Ascending aorta (tissue), 2 donors: Measurements from ENCODE around the gene TBC1D10A. TPM values are rescaled to one million over a fixed set of nuclear protein-coding genes. Genes with fewer than 3 reads are reported as not detected.

ENCODE experiments used
- DNase-seq, 2 donors: peaks; one replicate each; pipeline ENCODE4 v3.0.0-alpha.2; 2019; ENCODE audit warnings: low spot score in 2 of 2
- H3K27ac ChIP-seq, 2 donors: fragments of 200-600 bp; sonication (generic); one replicate each; pipeline ENCODE4 v1.5.1; 2016 to 2017; ENCODE audit warnings: mild to moderate bottlenecking in 1 of 2
- H3K27me3 ChIP-seq: fragments of 200-600 bp; sonication (generic); one replicate; pipeline ENCODE4 v1.5.1; 2017
- H3K36me3 ChIP-seq, 2 donors: fragments of 200-600 bp; sonication (generic); one replicate each; pipeline ENCODE4 v1.5.1; 2016
- H3K4me1 ChIP-seq, 2 donors: fragments of 200-600 bp; sonication (generic); one replicate each; pipeline ENCODE4 v1.5.1; 2016 to 2017; ENCODE audit warnings: mild to moderate bottlenecking in 1 of 2
- H3K4me3 ChIP-seq, 2 donors: fragments of 200-600 bp; sonication (generic); one replicate each; pipeline ENCODE4 v1.5.1; 2016 to 2017; ENCODE audit warnings: mild to moderate bottlenecking in 1 of 2
- H3K9me3 ChIP-seq, 2 donors: fragments of 200-600 bp; sonication (generic); one replicate each; pipeline ENCODE4 v1.5.1; 2016
- intact Hi-C: fragments of 100-400 bp; cut with DNase I; formaldehyde crosslinking; loops from one replicate; pipeline ENCODE4 v1.15.1; 2023
- total RNA-seq: library from RNA; depleted of rRNA; stranded (reverse); fragments of >200 nt; gene quantifications from one replicate; pipeline ENCODE4 v1.1.0, GENCODE V29; 2016
- TF ChIP-seq, protein P1 (sequence below), 3 experiments: fragments of 200-600 bp in 2 of 3; fragments of 450-650 bp in 1 of 3; sonication (generic) in 2 of 3; IDR thresholded peaks; one replicate each; pipeline ENCODE4 v1.5.1; 2016 to 2019; ENCODE audit warnings: antibody characterized with exemption in 3 of 3, mild to moderate bottlenecking in 1 of 3, moderate library complexity in 1 of 3

TBC1D10A gene
- total RNA-seq, 1 donor from 2014 or later: 107 TPM

DNA sequence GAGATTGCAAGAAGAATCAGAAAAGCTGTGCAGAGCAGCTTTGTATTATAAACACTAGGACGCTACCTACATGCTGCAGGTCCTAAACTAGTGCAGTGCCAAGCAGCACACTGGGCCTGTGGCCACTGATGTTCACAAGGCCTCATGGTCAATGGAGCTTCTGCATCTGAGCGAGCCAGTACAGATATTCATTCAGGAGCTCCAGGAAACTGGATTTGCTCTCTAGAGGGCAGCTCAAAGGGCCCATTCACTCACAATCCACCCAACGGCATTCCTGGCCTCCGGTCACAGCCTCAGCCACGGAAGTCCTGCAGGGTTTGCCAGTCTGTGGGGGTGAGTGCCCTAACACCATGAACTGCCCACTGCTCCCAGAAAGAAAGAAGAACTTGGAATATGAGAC is 5.8 kb upstream of the TBC1D10A start:
- TF ChIP-seq, protein P1, sequence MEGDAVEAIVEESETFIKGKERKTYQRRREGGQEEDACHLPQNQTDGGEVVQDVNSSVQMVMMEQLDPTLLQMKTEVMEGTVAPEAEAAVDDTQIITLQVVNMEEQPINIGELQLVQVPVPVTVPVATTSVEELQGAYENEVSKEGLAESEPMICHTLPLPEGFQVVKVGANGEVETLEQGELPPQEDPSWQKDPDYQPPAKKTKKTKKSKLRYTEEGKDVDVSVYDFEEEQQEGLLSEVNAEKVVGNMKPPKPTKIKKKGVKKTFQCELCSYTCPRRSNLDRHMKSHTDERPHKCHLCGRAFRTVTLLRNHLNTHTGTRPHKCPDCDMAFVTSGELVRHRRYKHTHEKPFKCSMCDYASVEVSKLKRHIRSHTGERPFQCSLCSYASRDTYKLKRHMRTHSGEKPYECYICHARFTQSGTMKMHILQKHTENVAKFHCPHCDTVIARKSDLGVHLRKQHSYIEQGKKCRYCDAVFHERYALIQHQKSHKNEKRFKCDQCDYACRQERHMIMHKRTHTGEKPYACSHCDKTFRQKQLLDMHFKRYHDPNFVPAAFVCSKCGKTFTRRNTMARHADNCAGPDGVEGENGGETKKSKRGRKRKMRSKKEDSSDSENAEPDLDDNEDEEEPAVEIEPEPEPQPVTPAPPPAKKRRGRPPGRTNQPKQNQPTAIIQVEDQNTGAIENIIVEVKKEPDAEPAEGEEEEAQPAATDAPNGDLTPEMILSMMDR (IDR thresholded peaks at IDR 0.05): no peak
- H3K36me3 ChIP-seq: peaks cover 47 to 66% of the 10 kb centered on the region in 2 donors
- no peak overlapping the region for H3K27ac ChIP-seq
- no peaks in the 10 kb centered on the region for H3K9me3 ChIP-seq
- H3K4me3 ChIP-seq: no peak overlapping the region
- no peaks in the 10 kb centered on the region for H3K27me3 ChIP-seq
- no peaks in the 10 kb centered on the region for H3K4me1 ChIP-seq
- intact Hi-C loops: no loop called here
- no peak for DNase-seq

DNA sequence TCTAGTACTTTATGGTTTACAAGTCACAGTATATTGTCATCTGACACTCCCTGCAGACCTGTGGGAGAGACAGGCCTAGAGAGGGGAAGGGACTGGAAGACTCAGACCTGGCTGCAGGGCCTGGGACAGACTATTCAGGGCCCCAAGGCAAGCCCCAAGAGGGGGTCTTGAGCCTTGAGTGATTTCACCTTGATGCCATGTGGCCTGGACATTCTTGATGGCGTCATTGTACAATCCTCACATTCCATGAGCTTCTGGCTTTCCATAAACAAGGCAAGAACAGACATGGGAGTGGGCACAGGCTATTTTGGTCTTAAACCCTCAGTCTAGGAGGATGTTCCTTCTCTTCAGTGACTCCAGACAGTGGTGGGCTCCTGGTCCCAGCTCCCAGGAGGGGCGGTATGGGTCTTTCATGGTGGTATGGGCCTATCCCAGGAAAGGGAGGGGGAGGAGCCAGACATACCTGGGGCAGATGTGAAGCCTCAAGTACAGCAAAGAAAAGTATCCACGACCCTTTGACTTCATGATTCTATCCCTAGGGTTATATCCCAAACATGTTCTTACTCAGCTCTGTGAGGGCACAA is 1.8 kb upstream of the TBC1D10A start:
- intact Hi-C loops: loop anchor here (2.0 to 5.0 kb wide), 2 partner anchors 58 to 726 kb away; partner anchors contain the start of genes NF2 and RNF215
- TF ChIP-seq, protein P1 (IDR thresholded peaks at IDR 0.05): no peak
- peak overlapping the region in 1 of 2 donors; percentile 28 for H3K27ac ChIP-seq
- H3K27me3 ChIP-seq: no peaks in the 10 kb centered on the region
- no peaks in the 10 kb centered on the region for H3K9me3 ChIP-seq
- H3K4me3 ChIP-seq: no peak overlapping the region
- peaks cover 4 to 26% of the 10 kb centered on the region in 2 donors for H3K4me1 ChIP-seq
- no peak for DNase-seq
- H3K36me3 ChIP-seq: peaks cover 9 to 26% of the 10 kb centered on the region in 2 donors

DNA sequence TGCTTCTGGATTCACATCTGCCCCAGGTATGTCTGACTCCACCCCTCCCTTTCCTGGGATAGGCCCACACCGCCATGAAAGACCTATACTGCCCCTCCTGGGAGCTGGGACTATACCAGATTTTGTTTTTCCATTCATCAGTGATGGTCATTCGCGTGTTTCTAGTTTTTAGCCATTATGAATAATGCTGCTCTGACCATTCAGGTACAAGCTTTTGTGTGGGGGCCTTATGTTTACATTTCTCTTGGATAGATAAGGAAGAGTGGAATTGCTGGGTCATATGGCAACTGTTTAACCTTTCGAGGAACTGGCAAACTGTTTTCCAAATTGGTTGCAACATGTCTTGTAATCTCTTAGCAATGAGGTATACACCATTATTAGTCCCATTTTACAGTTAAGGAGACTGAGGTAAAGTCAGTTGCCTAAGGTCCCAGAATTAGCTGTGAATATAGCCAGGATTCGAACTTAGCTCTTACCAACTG is 1.2 kb upstream of the TBC1D10A start:
- no peaks in the 10 kb centered on the region for H3K27me3 ChIP-seq
- H3K4me1 ChIP-seq: peaks cover 10 to 32% of the 10 kb centered on the region in 2 donors
- peaks cover 7 to 23% of the 10 kb centered on the region in 2 donors for H3K36me3 ChIP-seq
- peak overlapping the region in 1 of 2 donors; percentile 79 for H3K27ac ChIP-seq
- intact Hi-C loops: loop anchor here (1.0 to 5.0 kb wide), 3 partner anchors 28 to 726 kb away; partner anchors contain the start of genes NF2, RNF215 and SF3A1
- DNase-seq: no peak
- H3K9me3 ChIP-seq: no peaks in the 10 kb centered on the region
- no peak overlapping the region for H3K4me3 ChIP-seq
- TF ChIP-seq, protein P1 (IDR thresholded peaks at IDR 0.05): no peak

DNA sequence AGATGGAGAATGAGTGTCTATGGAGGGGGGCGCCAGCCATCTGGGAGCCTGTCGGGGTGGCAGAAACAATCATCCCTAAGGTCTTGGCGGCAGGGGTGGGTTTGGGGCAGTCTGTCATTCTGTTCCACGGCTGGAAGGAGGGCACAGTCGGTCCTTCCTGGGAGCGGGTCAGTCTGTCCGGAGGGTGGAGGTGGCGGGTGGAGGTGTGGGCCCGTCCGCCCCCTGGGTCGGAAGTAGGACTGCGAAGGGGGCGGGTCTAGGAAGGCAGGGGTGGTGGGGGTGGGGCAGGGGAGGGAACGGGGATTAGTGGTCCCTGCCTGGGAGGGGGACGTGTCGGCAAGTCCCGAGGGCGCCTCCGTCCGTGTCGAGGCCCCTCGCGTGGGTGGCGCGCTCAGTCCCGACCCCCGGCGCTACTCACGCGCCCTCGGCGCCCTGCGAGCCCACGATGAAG is 461 bp downstream of the TBC1D10A start:
- Histone ChIP-seq H3K4me1 (peaks cover 12 to 43% of the 10 kb centered on the region in 2 donors), H3K27me3 (no peaks in the 10 kb centered on the region), H3K36me3 (peaks cover 0 to 13% of the 10 kb centered on the region in 2 donors), H3K27ac (peak overlapping the region; percentile 94 to 95), H3K9me3 (no peaks in the 10 kb centered on the region), H3K4me3 (peak overlapping the region; percentile 95 to 100)
- intact Hi-C loops: loop anchor here (1.0 to 5.0 kb wide), 3 partner anchors 22 to 724 kb away; partner anchors contain the start of gene NF2
- DNase-seq: peak in 1 of 2 donors; percentile 72
- TF ChIP-seq, protein P1 (IDR thresholded peaks at IDR 0.05): no peak

DNA sequence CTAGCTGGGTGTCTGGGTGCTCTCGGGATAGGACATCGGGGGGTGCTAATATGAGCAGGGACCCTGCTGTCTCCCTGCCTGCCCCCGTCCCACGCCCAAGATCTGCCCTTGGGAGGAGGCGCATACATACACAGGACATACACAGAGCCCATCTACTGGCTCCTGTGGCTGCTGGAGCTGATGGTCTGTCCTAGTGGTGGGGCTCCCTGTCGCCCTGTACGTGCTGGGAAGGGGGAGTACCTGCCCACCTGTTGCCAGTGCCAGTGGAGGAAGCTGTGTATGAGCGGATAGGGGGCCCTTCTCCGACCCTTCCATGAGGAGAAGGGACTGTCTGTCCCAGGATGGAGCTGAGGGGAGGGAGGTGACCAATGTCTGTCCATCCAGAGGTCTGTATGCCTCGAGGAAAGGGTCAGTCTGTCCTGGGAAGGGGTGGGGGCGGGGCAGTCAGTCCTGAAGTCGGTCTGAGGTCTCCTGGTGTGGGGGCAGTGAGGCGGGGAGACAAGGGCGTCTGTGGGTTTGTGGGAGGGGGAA is 952 bp downstream of the TBC1D10A start:
- H3K4me1 ChIP-seq: peaks cover 17 to 48% of the 10 kb centered on the region in 2 donors
- intact Hi-C loops: loop anchor here (1.0 to 5.0 kb wide), 4 partner anchors 15 to 723 kb away; partner anchors contain the start of gene NF2
- no peak for DNase-seq
- H3K4me3 ChIP-seq: peak overlapping the region; percentile 95 to 100
- H3K27ac ChIP-seq: peak overlapping the region; percentile 94 to 95
- H3K36me3 ChIP-seq: peaks cover 0 to 11% of the 10 kb centered on the region in 2 donors
- H3K27me3 ChIP-seq: no peaks in the 10 kb centered on the region
- no peaks in the 10 kb centered on the region for H3K9me3 ChIP-seq
- TF ChIP-seq, protein P1 (IDR thresholded peaks at IDR 0.05): no peak
